A549 (cell line): ENCODE data around the gene PPP1R9A. TPM values are rescaled to one million over a fixed set of nuclear protein-coding genes. Genes with fewer than 3 reads are reported as not detected.

Experiments
- ATAC-seq, 2 experiments: fragments of 200-7000 bp in 1 of 2; fragments of >200 bp in 1 of 2; cut with Nextera tagmentation in 1 of 2; cut with Tn5 transposase in 1 of 2; 3 replicates each; pipeline versions ENCODE4 v1.8.0 to v1.9.1; 2018 to 2020; ENCODE audit warnings: mild to moderate bottlenecking in 1 of 2, moderate library complexity in 1 of 2
- CTCF ChIA-PET: fragments of 300-600 bp; sonication (Branson Sonifier 250); formaldehyde crosslinking; extraction: SDS; loops from one replicate; lab custom pipeline; 2021; ENCODE audit warnings: antibody characterized with exemption, inconsistent platforms; lab: Yijun Ruan, JAX
- POLR2A ChIA-PET: fragments of 350-600 bp; formaldehyde crosslinking; extraction: SDS; loops from one replicate; lab custom pipeline; 2021; ENCODE audit warnings: antibody characterized with exemption, inconsistent platforms; lab: Yijun Ruan, JAX
- DNase-seq, 2 experiments: peaks; one replicate each; pipeline versions ENCODE4 v3.0.0 to v3.0.0-alpha.2; 2011 to 2016; ENCODE audit warnings: low read depth in 1 of 2, low spot score in 1 of 2
- FAIRE-seq: peaks from 2 replicates; lab custom pipeline; 2011; peaks lifted over from hg19 to GRCh38; lab: Jason Lieb, UNC
- H3K27ac ChIP-seq, 2 experiments: fragments of >200 bp; sonication (Bioruptor Twin); formaldehyde crosslinking; 3 replicates each; pipeline ENCODE4 v1.5.1; 2016 to 2017
- H3K4me1 ChIP-seq: fragments of >200 bp; sonication (Bioruptor Twin); formaldehyde crosslinking; 3 replicates; pipeline ENCODE4 v1.6.1; 2016
- H3K4me2 ChIP-seq: fragments of >200 bp; sonication (Bioruptor Twin); formaldehyde crosslinking; 3 replicates; pipeline ENCODE4 v1.6.1; 2016
- H3K4me3 ChIP-seq: fragments of >200 bp; sonication (Bioruptor Twin); formaldehyde crosslinking; 3 replicates; pipeline ENCODE4 v1.5.1; 2016
- H3K9me3 ChIP-seq: fragments of >200 bp; sonication (Bioruptor Twin); formaldehyde crosslinking; 3 replicates; pipeline ENCODE4 v1.6.1; 2016
- CBX2 ChIP-seq: fragments of 200-600 bp; sonication (generic); IDR thresholded peaks from 2 replicates; pipeline ENCODE4 v1.6.1; 2016; ENCODE audit warnings: low read depth, mild to moderate bottlenecking, borderline replicate concordance
- CHD2 ChIP-seq: fragments of 150-350 bp; IDR thresholded peaks from 2 replicates; pipeline ENCODE4 v1.6.1; 2014; ENCODE audit warnings: low read length; ENCODE audit not compliant: partially characterized antibody
- EHF ChIP-seq: fragments of 250-450 bp; sonication (Bioruptor Pico); IDR thresholded peaks from 2 replicates; pipeline ENCODE4 v1.5.0; 2020; ENCODE audit warnings: mild to moderate bottlenecking
- FOSL2 ChIP-seq, 2 experiments: fragments of 450-650 bp in 1 of 2; fragments of >200 bp in 1 of 2; sonication (Bioruptor Twin) in 1 of 2; formaldehyde crosslinking; IDR thresholded peaks; 2 replicates each; pipeline versions ENCODE4 v1.5.0 to v1.6.1; 2016 to 2020; ENCODE audit warnings: mild to moderate bottlenecking in 1 of 2, moderate library complexity in 1 of 2
- FOXS1 ChIP-seq: fragments of 250-450 bp; sonication (Bioruptor Pico); IDR thresholded peaks from 2 replicates; pipeline ENCODE4 v1.5.0; 2020; ENCODE audit warnings: mild to moderate bottlenecking, moderate library complexity
- HEYL ChIP-seq: fragments of 250-450 bp; sonication (Bioruptor Pico); IDR thresholded peaks from 2 replicates; pipeline ENCODE4 v1.8.0; 2021; ENCODE audit warnings: mild to moderate bottlenecking, moderate library complexity
- HOXA7 ChIP-seq: fragments of 250-450 bp; sonication (Bioruptor Pico); IDR thresholded peaks from 2 replicates; pipeline ENCODE4 v1.5.0; 2020; ENCODE audit warnings: mild to moderate bottlenecking, moderate library complexity
- HOXB13 ChIP-seq: fragments of 250-450 bp; sonication (Bioruptor Pico); IDR thresholded peaks from 2 replicates; pipeline ENCODE4 v1.5.0; 2020; ENCODE audit warnings: low read depth, mild to moderate bottlenecking, moderate library complexity
- JUNB ChIP-seq: fragments of >200 bp; sonication (Bioruptor Twin); formaldehyde crosslinking; IDR thresholded peaks from 2 replicates; pipeline ENCODE4 v1.6.1; 2016
- KDM5A ChIP-seq: fragments of 200-600 bp; sonication (generic); IDR thresholded peaks from 2 replicates; pipeline ENCODE4 v1.6.1; 2016; ENCODE audit warnings: antibody characterized with exemption, mild to moderate bottlenecking
- MAZ ChIP-seq: fragments of 150-350 bp; IDR thresholded peaks from 2 replicates; pipeline ENCODE4 v1.6.1; 2014; ENCODE audit warnings: antibody characterized with exemption, low read depth, low read length, borderline replicate concordance
- MYC ChIP-seq: IDR thresholded peaks from 2 replicates; pipeline ENCODE4 v1.6.1; 2012; ENCODE audit warnings: mild to moderate bottlenecking, inconsistent platforms, low read length, improper control_type of control experiment, borderline replicate concordance
- NPAS2 ChIP-seq: fragments of 250-450 bp; sonication (Bioruptor Pico); IDR thresholded peaks from 2 replicates; pipeline ENCODE4 v1.8.0; 2022; ENCODE audit warnings: mild to moderate bottlenecking, moderate library complexity, borderline replicate concordance
- PHF8 ChIP-seq: fragments of 200-600 bp; sonication (generic); IDR thresholded peaks from 2 replicates; pipeline ENCODE4 v1.6.1; 2016; ENCODE audit warnings: low read depth, mild to moderate bottlenecking, antibody characterized with exemption, moderate library complexity, borderline replicate concordance
- RAD21 ChIP-seq, 2 experiments: fragments of >200 bp in 1 of 2; sonication (Bioruptor Twin) in 1 of 2; formaldehyde crosslinking in 1 of 2; IDR thresholded peaks in 1 of 2; conservative IDR thresholded peaks in 1 of 2; 2 replicates in 1 of 2; 3 replicates in 1 of 2; pipeline ENCODE4 v1.6.1; 2012 to 2018; ENCODE audit warnings: inconsistent platforms in 1 of 2
- SMC3 ChIP-seq: fragments of >200 bp; sonication (Bioruptor Twin); formaldehyde crosslinking; IDR thresholded peaks from 3 replicates; pipeline ENCODE4 v1.6.1; 2018; ENCODE audit warnings: inconsistent platforms
- USF2 ChIP-seq: fragments of 450-650 bp; IDR thresholded peaks from 2 replicates; pipeline ENCODE4 v1.6.1; 2014; ENCODE audit warnings: antibody characterized with exemption
- ZC3H11A ChIP-seq: fragments of 450-650 bp; IDR thresholded peaks from 2 replicates; pipeline ENCODE4 v1.6.1; 2014; ENCODE audit warnings: antibody characterized with exemption, mild to moderate bottlenecking
- ZFP36 ChIP-seq: fragments of 450-650 bp; IDR thresholded peaks from 2 replicates; pipeline ENCODE4 v1.6.1; 2014; ENCODE audit warnings: borderline replicate concordance; ENCODE audit not compliant: partially characterized antibody
- ZSCAN20 ChIP-seq: fragments of 250-450 bp; sonication (Bioruptor Pico); IDR thresholded peaks from 2 replicates; pipeline ENCODE4 v1.8.0; 2022; ENCODE audit warnings: mild to moderate bottlenecking, moderate library complexity
- WGBS: methylation state at CpG from one replicate; pipeline ENCODE4 v1.1.6; 2017; ENCODE audit errors: missing lambda C conversion rate; 5-methylcytosine and 5-hydroxymethylcytosine counted together
- polyA plus RNA-seq, 4 experiments: library from polyadenylated mRNA; depleted of rRNA in 3 of 4; stranded (reverse); fragments of >200 nt; fragmentation: RNase III in 1 of 4; extraction: RNeasy Plus Mini Kit Qiagen cat#74134 plus additional on column Dnase treatment in 1 of 4; gene quantifications; 2 replicates in 3 of 4; 3 replicates in 1 of 4; pipeline ENCODE4 v1.2.3, GENCODE V29; 2011 to 2017
- TF ChIP-seq, protein P1 (sequence below): IDR thresholded peaks from 2 replicates; pipeline ENCODE4 v1.6.1; 2012
- TF ChIP-seq, protein P2 (sequence below): fragments of >200 bp; sonication (Bioruptor Twin); formaldehyde crosslinking; IDR thresholded peaks from 2 replicates; pipeline ENCODE4 v1.6.1; 2016

The PPP1R9A gene
- polyA plus RNA-seq, 2 of the 4 experiments (the other 2 are of a cell fraction) = 5.0 to 18.7 TPM

GRCh38 chr7:95054386-95054785, 147.0 kb downstream of the PPP1R9A start:
- ATAC-seq (no peak), FAIRE-seq (no peak), DNase-seq (no peak)
- no peak overlapping the region for H3K4me2 ChIP-seq
- TF ChIP-seq HOXB13 (CRISPR knock-in tag) = no peak
- TF ChIP-seq CBX2 = no peak
- WGBS = 91% methylated on average over 2 of the region's 2 CpGs
- ChIA-PET CTCF (no interaction called here), POLR2A (no interaction called here)
- H3K4me3 ChIP-seq = no peak overlapping the region
- H3K9me3 ChIP-seq = no peaks in the 10 kb centered on the region
- no peaks in the 10 kb centered on the region for H3K4me1 ChIP-seq
- H3K27ac ChIP-seq = no peak overlapping the region

DNA sequence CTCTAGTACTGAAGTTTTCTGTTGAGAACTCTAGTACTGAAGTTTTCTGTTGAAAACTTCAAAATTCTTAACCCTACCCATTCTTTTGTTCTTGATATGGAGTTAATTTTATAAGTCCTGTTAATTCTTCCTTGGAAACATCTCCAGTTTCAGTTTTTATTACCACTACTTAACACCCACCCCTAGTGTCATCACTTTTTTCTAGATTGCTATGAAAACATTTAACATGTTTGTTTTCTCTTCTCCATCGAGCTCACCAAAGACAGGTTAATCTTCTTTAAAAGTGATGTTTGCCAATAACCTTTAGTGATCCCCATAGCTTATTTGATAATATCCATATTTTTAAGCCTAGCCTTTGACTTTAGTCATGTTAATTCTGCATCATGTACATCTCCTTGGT, 147.9 kb downstream of the PPP1R9A start:
- Histone ChIP-seq H3K9me3 (no peaks in the 10 kb centered on the region), H3K4me1 (no peaks in the 10 kb centered on the region), H3K4me2 (no peak overlapping the region), H3K27ac (no peak overlapping the region), H3K4me3 (no peak overlapping the region)
- DNase-seq (no peak), FAIRE-seq (no peak), ATAC-seq (no peak)
- POLR2A ChIA-PET = no interaction called here
- CTCF ChIA-PET = interaction anchor here (0.7 kb wide), 1 partner anchor 8 kb away, joined by 3 read pairs; no protein-coding TSS in a partner anchor
- no peak for TF ChIP-seq MYC
- TF ChIP-seq, protein P1, sequence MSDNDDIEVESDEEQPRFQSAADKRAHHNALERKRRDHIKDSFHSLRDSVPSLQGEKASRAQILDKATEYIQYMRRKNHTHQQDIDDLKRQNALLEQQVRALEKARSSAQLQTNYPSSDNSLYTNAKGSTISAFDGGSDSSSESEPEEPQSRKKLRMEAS = no peak
- TF ChIP-seq PHF8 = no peak
- no peak for TF ChIP-seq NPAS2
- no peak for TF ChIP-seq RAD21 (conservative IDR thresholded peaks at IDR 0.05 in 1 of 2, IDR thresholded peaks at IDR 0.05 in 1 of 2)
- no peak for TF ChIP-seq CBX2
- TF ChIP-seq EHF (CRISPR knock-in tag) = no peak
- TF ChIP-seq SMC3 = no peak
- TF ChIP-seq ZSCAN20 (CRISPR knock-in tag) = no peak
- TF ChIP-seq, protein P2, sequence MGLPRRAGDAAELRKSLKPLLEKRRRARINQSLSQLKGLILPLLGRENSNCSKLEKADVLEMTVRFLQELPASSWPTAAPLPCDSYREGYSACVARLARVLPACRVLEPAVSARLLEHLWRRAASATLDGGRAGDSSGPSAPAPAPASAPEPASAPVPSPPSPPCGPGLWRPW = no peak
- no peak for TF ChIP-seq FOXS1 (CRISPR knock-in tag)
- no peak for TF ChIP-seq KDM5A
- no peak for TF ChIP-seq FOSL2 (IDR thresholded peaks at IDR 0.05)
- no peak for TF ChIP-seq FOSL2 (CRISPR knock-in tag; IDR thresholded peaks at IDR 0.05)
- no peak for TF ChIP-seq JUNB
- no peak for TF ChIP-seq USF2
- TF ChIP-seq CHD2 = no peak
- no peak for TF ChIP-seq ZC3H11A
- no peak for TF ChIP-seq HEYL (CRISPR knock-in tag)
- WGBS = 43% methylated on average over 1 of the region's 1 CpG

DNA sequence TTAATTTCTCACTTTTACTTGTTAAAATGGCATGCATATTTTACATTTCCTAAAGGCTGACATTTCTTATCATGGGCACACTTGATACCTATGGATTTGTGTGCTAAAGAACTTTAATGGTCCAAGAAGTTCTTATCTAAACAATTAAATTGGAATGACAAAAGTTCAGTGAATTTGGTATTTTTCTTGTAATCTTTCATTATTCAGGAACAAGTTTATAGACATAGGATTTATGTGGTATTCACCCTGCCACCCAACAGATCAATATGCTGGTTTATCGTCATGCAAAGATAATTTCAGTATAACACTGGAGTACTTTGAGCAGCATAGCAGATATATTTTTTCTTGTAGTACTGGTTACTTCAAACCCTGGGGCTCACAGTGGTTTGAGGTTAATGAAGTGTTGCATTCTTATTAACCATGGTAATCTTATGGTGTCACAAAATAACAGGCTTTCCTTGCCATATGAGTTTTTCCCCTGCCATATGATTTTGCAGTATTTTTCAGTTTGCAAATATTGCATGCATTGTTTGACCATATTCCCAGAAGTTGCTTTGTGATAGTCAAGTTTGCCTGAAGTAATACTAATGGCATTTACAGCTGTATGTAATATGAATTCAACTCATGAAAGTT, 148.8 kb downstream of the PPP1R9A start:
- POLR2A ChIA-PET = no interaction called here
- Histone ChIP-seq H3K4me2 (no peak overlapping the region), H3K9me3 (no peaks in the 10 kb centered on the region), H3K4me3 (no peak overlapping the region), H3K4me1 (no peaks in the 10 kb centered on the region), H3K27ac (no peak overlapping the region)
- no peak for DNase-seq
- CTCF ChIA-PET = no interaction called here
- FAIRE-seq = no peak
- TF ChIP-seq CBX2 = no peak
- TF ChIP-seq MAZ = no peak
- TF ChIP-seq ZFP36 = no peak
- no peak for TF ChIP-seq HOXA7
- TF ChIP-seq HOXB13 (CRISPR knock-in tag) = no peak
- no peak for TF ChIP-seq SMC3
- ATAC-seq = no peak
- WGBS = 90% methylated on average over 1 of the region's 1 CpG
